PC-9 (cell line): ENCODE measurements around the gene C2orf68. TPM values are rescaled to one million over a fixed set of nuclear protein-coding genes. Genes with fewer than 3 reads are reported as not detected.

Source experiments
- BruUV-seq: library from RNA; stranded (reverse); fragments of 400-500 nt; replicated peaks from 2 replicates; lab custom pipeline; 2021; lab: Mats Ljungman, UMichigan
- CTCF ChIA-PET: fragments of 300-600 bp; sonication (Branson Sonifier 250); formaldehyde crosslinking; loops from one replicate; lab custom pipeline; 2022; ENCODE audit warnings: antibody characterized with exemption; lab: Charles Lee
- POLR2A ChIA-PET: fragments of 300-600 bp; sonication (Branson Sonifier 250); formaldehyde crosslinking; loops from one replicate; lab custom pipeline; 2022; ENCODE audit warnings: antibody characterized with exemption; ENCODE audit not compliant: unreplicated experiment; lab: Charles Lee
- DNase-seq, 2 experiments: peaks; one replicate each; pipeline versions ENCODE4 v3.0.0 to v3.0.0-alpha.2; 2015 to 2022; ENCODE audit warnings: mixed read lengths in 1 of 2
- H2AFZ ChIP-seq: fragments of 200-600 bp; sonication (generic); 2 replicates; pipeline ENCODE4 v1.8.1; 2017; ENCODE audit warnings: antibody characterized with exemption
- H3F3A ChIP-seq: fragments of 200-600 bp; sonication (generic); 2 replicates; pipeline ENCODE4 v1.8.1; 2017; ENCODE audit warnings: antibody characterized with exemption, mild to moderate bottlenecking, low read depth; ENCODE audit not compliant: insufficient read depth
- H3K27ac ChIP-seq: fragments of 200-600 bp; sonication (generic); 2 replicates; pipeline ENCODE4 v1.6.1; 2016; ENCODE audit warnings: mixed run types
- H3K27me3 ChIP-seq: fragments of 200-600 bp; sonication (generic); 2 replicates; pipeline ENCODE4 v1.6.1; 2016; ENCODE audit warnings: low read depth, mixed run types; ENCODE audit not compliant: insufficient read depth
- H3K36me3 ChIP-seq: fragments of 200-600 bp; sonication (generic); 2 replicates; pipeline ENCODE4 v1.6.1; 2016; ENCODE audit warnings: low read depth, mixed run types
- H3K4me1 ChIP-seq: fragments of 200-600 bp; sonication (generic); replicated peaks from 2 replicates; pipeline ENCODE4 v1.6.1; 2016; ENCODE audit warnings: mixed run types; ENCODE audit not compliant: insufficient read depth
- H3K4me2 ChIP-seq: fragments of 200-600 bp; sonication (generic); 2 replicates; pipeline ENCODE4 v1.6.1; 2017; ENCODE audit warnings: mixed run types
- H3K4me3 ChIP-seq: fragments of 200-600 bp; sonication (generic); 2 replicates; pipeline ENCODE4 v1.6.1; 2016; ENCODE audit warnings: mixed run types
- H3K79me2 ChIP-seq: fragments of 200-600 bp; sonication (generic); 2 replicates; pipeline ENCODE4 v1.6.1; 2017; ENCODE audit warnings: low read depth, mixed run types
- H3K9me2 ChIP-seq: fragments of 200-600 bp; sonication (generic); 2 replicates; pipeline ENCODE4 v1.8.1; 2017; ENCODE audit warnings: mild to moderate bottlenecking; ENCODE audit not compliant: insufficient read depth
- H3K9me3 ChIP-seq: fragments of 200-600 bp; sonication (generic); 2 replicates; pipeline ENCODE4 v1.8.1; 2016; ENCODE audit warnings: low read depth; ENCODE audit not compliant: insufficient read depth
- H4K20me1 ChIP-seq: fragments of 200-600 bp; sonication (generic); 2 replicates; pipeline ENCODE4 v1.8.1; 2017; ENCODE audit not compliant: insufficient read depth
- EZH2 ChIP-seq: fragments of 200-600 bp; sonication (generic); IDR thresholded peaks from 2 replicates; pipeline ENCODE4 v1.8.0; 2017; ENCODE audit warnings: antibody characterized with exemption, low read depth
- intact Hi-C: fragments of 100-400 bp; cut with micrococcal nuclease; formaldehyde crosslinking; loops from one replicate; pipeline ENCODE4 v1.10.0; 2022; ENCODE audit not compliant: unreplicated experiment
- total RNA-seq: library from RNA; stranded (reverse); gene quantifications from 2 replicates; pipeline ENCODE4 v1.2.3, GENCODE V29; 2021
- TF ChIP-seq, protein P1 (sequence below): fragments of 200-600 bp; sonication (generic); conservative IDR thresholded peaks from 2 replicates; pipeline ENCODE4 v1.6.1; 2017; ENCODE audit warnings: mixed run types, antibody characterized with exemption, mild to moderate bottlenecking, moderate library complexity

Gene C2orf68
- total RNA-seq, 1 experiment from 2014 or later, result 48.6 TPM

GRCh38 chr2:85588236-85588635 is 23.6 kb downstream of the C2orf68 start:
- H3K27me3 ChIP-seq, result no peaks in the 10 kb centered on the region
- no peak for DNase-seq
- peaks cover 23% of the 10 kb centered on the region for H3F3A ChIP-seq
- no peaks in the 10 kb centered on the region for H4K20me1 ChIP-seq
- intact Hi-C loops, result no loop called here
- H3K36me3 ChIP-seq, result 0 out of 2 replicates have a peak, but pooled peaks cover 3% of the 10 kb centered on the region
- H3K4me1 ChIP-seq, result peaks cover 30% of the 10 kb centered on the region
- H3K9me3 ChIP-seq, result no peaks in the 10 kb centered on the region
- H3K4me2 ChIP-seq, result no peak overlapping the region
- no peaks in the 10 kb centered on the region for H3K9me2 ChIP-seq
- ChIA-PET CTCF (no interaction called here), POLR2A (interaction anchor here (0.7 kb wide), 1 partner anchor 10 kb away, joined by 4 read pairs; no protein-coding TSS in a partner anchor)
- no peak overlapping the region for H3K27ac ChIP-seq
- no peak overlapping the region for H3K4me3 ChIP-seq
- no peak for TF ChIP-seq EZH2
- H3K79me2 ChIP-seq, result no peaks in the 10 kb centered on the region
- no TSS peak for BruUV-seq
- no peak overlapping the region for H2AFZ ChIP-seq

DNA sequence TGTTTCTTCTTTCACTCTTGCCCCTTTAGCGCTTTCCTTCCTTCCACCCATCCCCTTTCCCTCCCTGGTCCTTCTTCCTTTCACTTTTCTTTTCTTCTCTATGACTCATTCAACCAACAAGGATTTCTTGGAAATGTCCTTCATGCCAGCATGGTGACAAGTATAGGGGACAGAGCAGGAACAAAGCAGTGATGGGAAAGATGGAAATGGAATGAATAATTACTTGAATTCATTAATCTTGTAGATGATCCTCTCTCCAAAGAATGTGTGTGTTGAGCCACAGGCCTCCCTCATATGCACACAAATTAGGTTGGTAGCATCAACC is 26.1 kb downstream of the C2orf68 start:
- Histone ChIP-seq H3K79me2 (no peaks in the 10 kb centered on the region), H3K4me2 (peak overlapping the region; percentile 45; the same call in 1 of the 2 replicates), H4K20me1 (no peaks in the 10 kb centered on the region), H3K27me3 (no peaks in the 10 kb centered on the region), H3K27ac (peak overlapping the region; percentile 60), H3K9me2 (no peaks in the 10 kb centered on the region), H3F3A (peaks cover 23% of the 10 kb centered on the region), H3K9me3 (no peaks in the 10 kb centered on the region), H3K36me3 (0 out of 2 replicates have a peak, but pooled peaks cover 7% of the 10 kb centered on the region), H3K4me3 (no peak overlapping the region), H3K4me1 (peaks cover 25% of the 10 kb centered on the region), H2AFZ (no peak overlapping the region)
- no TSS peak for BruUV-seq
- DNase-seq, result no peak
- POLR2A ChIA-PET, result interaction anchor here (0.6 kb wide), 2 partner anchors 29 to 236 kb away, joined by 3 to 4 read pairs; no protein-coding TSS in a partner anchor
- TF ChIP-seq, protein P1, sequence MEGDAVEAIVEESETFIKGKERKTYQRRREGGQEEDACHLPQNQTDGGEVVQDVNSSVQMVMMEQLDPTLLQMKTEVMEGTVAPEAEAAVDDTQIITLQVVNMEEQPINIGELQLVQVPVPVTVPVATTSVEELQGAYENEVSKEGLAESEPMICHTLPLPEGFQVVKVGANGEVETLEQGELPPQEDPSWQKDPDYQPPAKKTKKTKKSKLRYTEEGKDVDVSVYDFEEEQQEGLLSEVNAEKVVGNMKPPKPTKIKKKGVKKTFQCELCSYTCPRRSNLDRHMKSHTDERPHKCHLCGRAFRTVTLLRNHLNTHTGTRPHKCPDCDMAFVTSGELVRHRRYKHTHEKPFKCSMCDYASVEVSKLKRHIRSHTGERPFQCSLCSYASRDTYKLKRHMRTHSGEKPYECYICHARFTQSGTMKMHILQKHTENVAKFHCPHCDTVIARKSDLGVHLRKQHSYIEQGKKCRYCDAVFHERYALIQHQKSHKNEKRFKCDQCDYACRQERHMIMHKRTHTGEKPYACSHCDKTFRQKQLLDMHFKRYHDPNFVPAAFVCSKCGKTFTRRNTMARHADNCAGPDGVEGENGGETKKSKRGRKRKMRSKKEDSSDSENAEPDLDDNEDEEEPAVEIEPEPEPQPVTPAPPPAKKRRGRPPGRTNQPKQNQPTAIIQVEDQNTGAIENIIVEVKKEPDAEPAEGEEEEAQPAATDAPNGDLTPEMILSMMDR, result no peak
- intact Hi-C loops, result no loop called here
- CTCF ChIA-PET, result no interaction called here

DNA sequence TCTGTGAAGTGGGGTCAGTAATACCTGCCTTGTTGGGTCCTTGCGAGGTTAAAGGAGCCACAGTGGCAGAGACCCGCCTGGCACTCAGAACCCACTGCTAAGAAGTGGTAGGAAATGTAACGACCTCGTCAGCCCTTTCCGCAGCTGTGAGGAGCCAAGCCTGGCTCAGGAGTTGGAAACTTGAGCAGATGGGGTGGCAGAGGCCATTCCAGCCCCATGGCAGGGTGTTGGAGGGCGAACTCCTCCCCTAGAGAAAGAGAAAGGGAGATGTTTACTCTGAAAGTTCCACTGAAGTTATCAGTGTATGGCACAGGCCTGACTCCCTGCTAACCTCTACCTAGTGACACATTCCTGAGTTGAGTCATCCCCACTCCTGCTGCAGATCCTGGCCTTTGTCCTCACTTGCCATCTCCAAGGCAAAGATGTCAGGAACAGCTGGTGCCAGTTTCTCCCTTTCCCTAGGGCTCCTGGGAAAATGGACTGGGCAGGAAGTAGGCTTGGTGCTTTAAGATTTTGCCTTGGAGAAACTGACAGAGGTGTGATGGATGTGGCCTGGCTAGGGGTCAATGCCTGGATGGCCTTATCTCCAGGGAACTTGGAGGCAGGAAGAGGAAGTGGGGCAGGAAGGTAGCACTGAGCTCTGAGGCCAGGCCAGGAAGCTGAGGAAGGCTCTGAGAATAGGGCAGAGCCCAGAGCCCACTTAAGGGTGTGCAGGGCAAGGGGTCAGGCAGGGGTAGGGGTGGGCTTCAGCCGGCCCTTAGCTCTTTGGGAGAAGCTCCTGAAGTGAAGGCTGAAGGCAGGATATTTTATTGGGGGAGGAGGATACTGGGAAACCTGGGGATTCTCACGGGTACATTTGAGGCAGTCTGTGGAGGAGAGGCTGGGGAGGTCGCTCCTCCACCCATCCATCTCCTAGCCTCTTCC is 26.7 kb downstream of the C2orf68 start:
- no peaks in the 10 kb centered on the region for H3K9me2 ChIP-seq
- H3F3A ChIP-seq, result peaks cover 23% of the 10 kb centered on the region
- DNase-seq, result peak; percentile 67 to 89
- peak overlapping the region; percentile 45 for H3K4me2 ChIP-seq
- no peaks in the 10 kb centered on the region for H3K27me3 ChIP-seq
- H3K4me3 ChIP-seq, result no peak overlapping the region
- H3K27ac ChIP-seq, result peak overlapping the region; percentile 60
- no peak overlapping the region for H2AFZ ChIP-seq
- peaks cover 20% of the 10 kb centered on the region for H3K4me1 ChIP-seq
- no TSS peak for BruUV-seq
- no peaks in the 10 kb centered on the region for H4K20me1 ChIP-seq
- TF ChIP-seq, protein P1, result no peak
- TF ChIP-seq EZH2, result no peak
- peaks cover 3% of the 10 kb centered on the region; the same call in 1 of the 2 replicates for H3K79me2 ChIP-seq
- H3K36me3 ChIP-seq, result 0 out of 2 replicates have a peak, but pooled peaks cover 7% of the 10 kb centered on the region
- CTCF ChIA-PET, result interaction anchor here (0.6 kb wide), 1 partner anchor 21 kb away, joined by 3 read pairs; no protein-coding TSS in a partner anchor
- intact Hi-C loops, result no loop called here
- POLR2A ChIA-PET, result interaction anchor here (0.6 kb wide), 2 partner anchors 29 to 235 kb away, joined by 3 to 4 read pairs; no protein-coding TSS in a partner anchor
- H3K9me3 ChIP-seq, result no peaks in the 10 kb centered on the region
